DMS 273 treated with DMSO at 0.1 percent for 48 hours (cell line): Measurements from ENCODE around the gene C16orf74.
A peak's percentile ranks its signal among the peaks of the same experiment; 100 is the strongest.

Experiments used
- DNase-seq: peaks from one replicate; lab custom pipeline; 2025; lab: John Stamatoyannopoulos, UW

The C16orf74 gene

DNA sequence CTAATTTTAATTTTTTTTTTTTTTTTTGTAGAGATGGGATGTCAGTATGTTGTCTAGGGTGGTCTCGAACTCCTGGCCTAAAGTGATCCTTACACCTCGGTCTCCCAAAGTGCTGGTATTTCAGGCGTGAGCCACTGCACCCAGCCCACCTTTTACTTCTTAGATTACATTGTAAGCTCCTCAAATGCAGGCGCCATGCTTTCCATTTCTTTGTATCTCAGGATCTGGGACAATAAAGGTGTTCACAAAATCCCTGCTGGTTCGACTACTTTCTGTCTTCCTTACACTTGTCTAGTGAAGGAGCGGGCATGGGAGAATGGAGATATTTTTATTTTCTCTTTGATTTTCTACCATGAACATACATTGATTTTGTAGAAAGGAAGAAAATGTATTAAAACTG lies 23.2 kb upstream of the C16orf74 start:
- no peak for DNase-seq

DNA sequence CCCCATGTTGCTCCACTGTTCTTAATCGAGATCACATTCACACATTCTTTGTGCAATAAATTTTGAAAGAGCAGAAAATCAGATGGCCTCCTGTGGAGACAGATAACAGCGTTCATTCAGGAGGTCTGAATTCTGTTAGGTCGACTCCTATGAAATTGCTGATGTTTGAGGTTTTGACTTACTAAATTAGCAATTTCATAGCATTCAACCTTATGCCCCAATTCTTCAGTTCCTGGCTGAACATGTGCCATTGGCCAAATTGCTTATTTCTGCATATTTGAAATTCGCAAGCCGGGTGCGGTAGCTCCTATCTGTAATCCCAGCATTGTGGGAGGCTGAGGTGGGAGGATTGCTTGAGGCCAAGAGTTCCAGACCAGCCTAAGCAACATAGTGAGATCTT lies 22.1 kb upstream of the C16orf74 start:
- no peak for DNase-seq

DNA sequence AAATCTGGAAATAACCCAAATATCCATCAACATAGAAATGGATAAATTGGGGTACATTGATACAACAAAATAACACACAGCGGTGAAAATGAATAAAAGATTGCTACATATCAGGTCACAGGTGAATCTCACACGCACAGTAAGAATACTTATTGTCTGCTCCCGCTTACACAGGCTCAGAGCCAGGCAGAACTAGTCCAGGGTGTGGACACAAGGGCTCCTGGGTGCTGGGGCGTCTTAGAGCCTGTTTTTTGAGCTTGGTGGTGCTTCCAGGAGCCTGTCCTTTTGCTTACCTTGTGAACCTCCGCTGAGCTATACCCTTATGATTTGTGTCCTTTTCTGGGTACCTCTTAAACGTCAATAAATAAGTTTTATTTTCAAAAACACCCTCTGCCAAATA lies 19.8 kb upstream of the C16orf74 start:
- no peak for DNase-seq

DNA sequence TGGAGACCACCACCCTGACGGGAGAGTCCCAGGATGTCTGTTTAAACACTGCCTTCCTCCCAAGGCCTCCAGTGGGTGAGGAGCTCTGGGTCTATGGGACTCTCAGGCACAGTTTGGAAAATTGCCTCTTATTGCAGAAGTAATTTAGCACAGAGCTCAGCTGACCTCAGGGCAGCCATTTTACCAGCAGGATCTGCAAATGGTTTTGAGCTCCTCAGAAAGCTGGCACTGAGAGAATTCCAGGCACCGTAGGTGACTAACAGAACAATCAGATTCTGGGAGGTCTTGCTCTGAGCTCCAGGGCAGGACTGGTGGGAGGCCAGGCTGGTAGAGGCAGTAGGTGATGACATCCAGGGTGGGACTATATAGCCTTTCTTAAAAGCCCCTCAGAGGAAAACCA lies 17.3 kb upstream of the C16orf74 start:
- DNase-seq, result no peak

GRCh38 chr16:85767531-85767930 lies 16.6 kb upstream of the C16orf74 start:
- no peak for DNase-seq

GRCh38 chr16:85765767-85766166 lies 14.9 kb upstream of the C16orf74 start:
- DNase-seq, result no peak

- no peak for DNase-seq
Measured at GRCh38 chr16:85765211-85765610, 14.3 kb upstream of the C16orf74 start.

GRCh38 chr16:85763616-85764015 lies 12.7 kb upstream of the C16orf74 start:
- DNase-seq, result no peak

DNA sequence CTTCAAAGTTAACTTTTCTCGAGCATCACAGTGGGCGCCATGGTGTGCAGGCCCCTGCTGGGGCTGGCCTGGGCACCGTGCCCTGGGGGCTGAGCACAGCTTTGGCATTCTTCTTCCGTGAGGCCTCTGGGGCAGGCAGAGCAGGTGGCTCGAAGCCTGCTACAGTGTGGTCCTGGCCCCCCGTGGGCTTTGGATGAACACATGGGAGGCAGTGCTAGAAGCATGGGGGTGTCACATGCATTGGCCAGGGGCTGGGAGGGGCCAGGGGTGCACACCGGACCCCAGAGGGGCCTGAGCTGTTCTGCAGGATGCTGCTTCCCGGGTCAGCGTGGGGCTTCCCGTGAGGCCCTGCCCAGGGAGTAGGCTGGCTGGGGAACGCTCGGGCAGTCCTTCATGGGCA lies 12.1 kb upstream of the C16orf74 start:
- no peak for DNase-seq

DNA sequence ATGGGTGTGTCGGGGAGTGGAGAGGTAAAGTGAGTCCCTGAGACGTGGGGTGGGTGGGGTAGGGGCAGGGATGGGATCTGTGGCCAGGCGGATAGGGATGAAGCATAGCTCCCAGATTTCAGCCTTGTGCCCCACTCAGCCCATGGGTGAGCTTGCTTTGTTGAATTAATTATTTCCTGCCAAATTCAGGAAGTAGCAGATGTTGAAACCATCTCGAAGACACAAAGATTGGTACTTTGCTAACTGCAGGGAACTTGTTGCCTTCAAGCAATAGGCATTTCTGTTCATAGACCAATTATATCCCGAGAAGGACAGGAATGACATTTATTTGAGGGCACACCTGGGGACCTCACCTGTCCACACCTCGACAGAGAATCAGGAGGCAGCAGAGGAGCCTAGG lies 11.0 kb upstream of the C16orf74 start:
- DNase-seq, result no peak

DNA sequence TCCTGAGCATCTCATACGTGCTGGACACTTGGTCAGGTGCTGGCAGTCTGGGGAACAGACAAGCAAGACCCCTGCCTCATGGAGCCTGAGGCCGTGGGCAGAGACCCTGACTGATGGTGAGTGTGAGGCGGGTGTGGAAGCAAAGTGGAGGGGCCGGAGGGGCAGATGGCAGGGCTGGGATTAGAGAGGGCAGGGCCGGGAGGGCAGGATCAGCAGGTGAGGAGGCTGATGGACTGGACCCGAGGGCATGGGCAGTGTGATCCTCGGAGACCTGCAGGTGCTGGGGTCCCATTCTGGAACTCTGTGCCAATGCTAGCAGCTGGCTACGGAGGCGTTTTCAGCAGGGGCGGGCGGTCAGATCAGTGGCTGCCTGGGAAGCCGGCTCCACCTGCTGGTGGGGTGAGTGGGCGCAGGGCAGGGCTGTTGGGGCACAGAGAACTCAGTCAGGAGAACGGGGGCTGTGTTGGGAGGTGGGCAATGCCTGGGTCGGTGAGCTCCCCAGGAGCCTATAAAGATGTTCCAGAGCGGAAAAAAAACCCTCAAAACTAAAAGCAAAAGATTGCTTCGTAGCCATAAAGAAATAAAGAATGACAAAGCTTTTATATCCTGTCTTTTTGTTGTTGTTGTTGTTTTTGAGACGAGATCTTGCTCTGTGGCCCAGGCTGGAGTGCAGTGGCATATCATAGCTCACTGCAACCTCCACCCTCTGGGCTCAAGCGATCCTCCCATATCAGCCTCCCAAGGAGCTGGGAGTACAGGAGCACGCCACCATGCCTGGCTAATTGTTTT lies 8.9 kb upstream of the C16orf74 start:
- DNase-seq, result no peak

DNA sequence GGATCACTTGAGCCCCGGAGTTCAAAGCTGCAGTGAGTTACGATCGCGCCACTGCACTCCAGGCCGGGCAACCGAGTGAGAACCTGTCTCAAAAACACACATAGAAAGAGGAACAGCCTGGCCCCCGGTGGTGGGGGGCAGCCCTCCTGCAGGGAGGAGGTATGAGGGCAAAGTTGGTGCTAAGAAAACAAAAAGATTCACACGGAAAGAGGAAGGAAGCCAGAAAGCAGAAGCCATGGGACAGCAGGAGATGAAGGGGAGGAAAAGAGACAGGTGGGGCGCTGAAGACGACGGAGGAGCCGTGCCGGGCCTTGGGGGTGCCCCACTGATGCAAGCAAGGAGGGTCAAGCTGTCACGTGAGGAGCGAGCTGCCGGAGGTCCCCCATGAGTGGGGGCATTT lies 8.2 kb upstream of the C16orf74 start:
- DNase-seq, result no peak

- no peak for DNase-seq
Measured at GRCh38 chr16:85757341-85757822, 6.5 kb upstream of the C16orf74 start.

DNA sequence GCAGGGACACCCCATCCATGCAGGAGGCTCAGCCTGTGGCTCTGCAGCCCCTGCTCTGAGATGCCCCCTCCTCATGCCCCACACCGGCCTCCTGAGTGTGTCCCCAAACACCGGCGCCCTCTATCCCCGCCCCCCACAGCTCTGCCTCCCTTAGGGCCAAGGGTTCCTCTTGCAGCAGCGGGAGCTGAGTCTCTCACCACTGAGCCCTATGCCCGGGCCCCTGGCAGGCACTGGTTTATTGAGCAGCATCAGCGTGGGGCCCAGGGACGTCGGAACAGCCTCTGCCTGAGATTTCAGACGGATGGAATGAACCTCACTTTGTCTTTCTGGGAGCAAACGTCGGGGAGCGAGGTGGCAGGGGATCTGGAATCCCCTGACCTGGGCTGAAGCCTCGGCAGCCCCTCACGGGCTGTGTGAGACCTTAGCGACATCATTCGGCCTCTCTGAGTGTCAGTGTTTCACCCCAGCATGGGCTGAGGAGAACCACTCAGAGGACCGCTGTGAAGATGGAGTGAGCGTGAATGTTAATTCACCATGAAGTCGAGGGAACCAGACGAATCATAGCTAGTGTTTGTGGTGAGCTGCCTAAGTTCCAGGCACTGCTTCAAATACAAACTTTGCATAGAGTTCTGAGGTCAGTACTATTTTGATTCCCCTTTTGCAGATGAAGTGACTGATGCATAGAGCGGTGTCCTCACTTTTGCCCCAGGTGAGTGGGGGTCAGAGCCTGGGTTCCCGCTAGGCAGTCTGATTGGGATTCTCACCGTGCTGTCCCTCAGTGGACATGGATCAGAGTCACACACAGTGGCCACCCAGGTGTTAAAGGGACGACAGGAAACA lies 5.3 kb upstream of the C16orf74 start:
- no peak for DNase-seq

DNA sequence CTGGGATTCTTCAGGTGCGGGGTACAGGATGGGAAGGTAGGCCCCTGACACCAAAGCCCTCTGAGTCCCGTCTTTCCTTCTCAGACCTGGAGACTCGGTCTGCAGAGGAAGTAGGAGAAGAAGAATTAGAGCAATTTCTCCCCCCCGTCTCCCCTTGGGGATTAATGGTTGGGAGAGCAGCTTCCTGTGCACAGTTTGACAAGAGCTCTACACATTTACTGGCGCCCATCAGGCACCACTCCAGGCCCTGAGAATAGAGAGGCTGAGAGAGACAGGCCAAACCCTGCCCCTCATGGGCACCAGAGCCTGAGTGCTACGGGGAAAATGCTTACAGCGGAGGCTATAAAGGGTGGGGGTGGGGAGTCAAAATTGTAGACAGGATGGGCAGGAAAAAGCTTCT lies 3.5 kb upstream of the C16orf74 start:
- DNase-seq, result no peak

GRCh38 chr16:85753976-85754375 lies 3.1 kb upstream of the C16orf74 start:
- no peak for DNase-seq

GRCh38 chr16:85753559-85753958 lies 2.7 kb upstream of the C16orf74 start:
- no peak for DNase-seq

- DNase-seq, result peak; percentile 22
Measured at GRCh38 chr16:85752511-85753420, 1.9 kb upstream of the C16orf74 start.

GRCh38 chr16:85751698-85752501 lies 1.0 kb upstream of the C16orf74 start:
- no peak for DNase-seq

DNA sequence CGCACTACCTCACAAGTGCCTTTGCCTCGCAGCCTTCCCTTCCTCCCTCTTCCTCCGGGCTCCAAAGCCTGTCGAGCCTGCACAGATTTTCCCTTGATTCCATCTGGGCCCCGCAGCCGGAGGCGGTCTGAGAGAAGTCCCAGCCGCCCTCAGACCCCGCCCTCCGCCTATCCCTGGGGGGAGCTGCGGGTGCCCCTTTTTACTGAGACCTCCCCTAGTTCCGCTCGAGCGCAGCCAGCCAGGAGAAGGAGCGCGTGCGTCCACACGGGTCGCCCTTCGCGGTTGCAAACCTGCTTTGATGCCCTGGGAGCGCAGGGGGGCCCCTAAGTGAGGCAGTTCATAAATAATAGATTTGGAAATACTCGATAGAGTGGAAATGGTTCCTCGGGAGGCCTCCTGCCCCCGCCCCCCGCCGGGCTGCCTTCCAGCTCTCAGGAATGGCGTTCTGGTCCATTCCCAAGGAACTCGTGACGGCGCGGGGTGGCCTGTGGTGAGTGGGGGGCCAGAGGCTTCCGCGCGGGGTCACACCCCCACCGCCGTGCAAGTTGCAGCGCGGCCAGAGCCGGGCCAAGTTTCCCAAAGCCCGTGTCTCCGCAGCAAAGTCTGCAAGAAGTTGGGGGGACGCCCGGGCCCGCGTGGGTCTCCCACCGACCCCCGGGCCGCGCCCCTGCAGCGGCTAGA lies 610 bp downstream of the C16orf74 start:
- DNase-seq, result no peak

DNA sequence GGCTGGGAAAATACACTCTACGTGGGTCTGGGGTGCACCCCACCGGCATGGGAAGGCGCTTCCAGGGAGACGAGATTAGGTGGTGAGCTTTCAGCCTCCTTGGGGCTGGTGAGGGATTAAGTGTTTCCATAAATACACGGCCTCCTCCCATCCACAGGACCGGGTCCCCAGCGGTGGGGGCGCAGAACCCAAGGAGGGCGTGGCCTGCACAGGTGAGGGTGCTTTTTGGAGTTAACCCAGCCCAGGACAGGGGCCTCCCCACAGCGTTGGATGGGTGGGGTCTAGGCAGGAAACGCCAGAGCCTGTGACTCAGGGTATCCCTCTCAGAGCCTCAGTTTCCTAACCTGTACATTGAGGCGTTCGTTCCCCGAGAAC lies 1.1 kb downstream of the C16orf74 start:
- no peak for DNase-seq
